ENCODE measurements around the gene LAT.
"Not testable (repeated sequence)": the region's sequence is repeated elsewhere in the genome, so short reads cannot be mapped to it uniquely, and the experiment has no call there.

LAT gene

DNA sequence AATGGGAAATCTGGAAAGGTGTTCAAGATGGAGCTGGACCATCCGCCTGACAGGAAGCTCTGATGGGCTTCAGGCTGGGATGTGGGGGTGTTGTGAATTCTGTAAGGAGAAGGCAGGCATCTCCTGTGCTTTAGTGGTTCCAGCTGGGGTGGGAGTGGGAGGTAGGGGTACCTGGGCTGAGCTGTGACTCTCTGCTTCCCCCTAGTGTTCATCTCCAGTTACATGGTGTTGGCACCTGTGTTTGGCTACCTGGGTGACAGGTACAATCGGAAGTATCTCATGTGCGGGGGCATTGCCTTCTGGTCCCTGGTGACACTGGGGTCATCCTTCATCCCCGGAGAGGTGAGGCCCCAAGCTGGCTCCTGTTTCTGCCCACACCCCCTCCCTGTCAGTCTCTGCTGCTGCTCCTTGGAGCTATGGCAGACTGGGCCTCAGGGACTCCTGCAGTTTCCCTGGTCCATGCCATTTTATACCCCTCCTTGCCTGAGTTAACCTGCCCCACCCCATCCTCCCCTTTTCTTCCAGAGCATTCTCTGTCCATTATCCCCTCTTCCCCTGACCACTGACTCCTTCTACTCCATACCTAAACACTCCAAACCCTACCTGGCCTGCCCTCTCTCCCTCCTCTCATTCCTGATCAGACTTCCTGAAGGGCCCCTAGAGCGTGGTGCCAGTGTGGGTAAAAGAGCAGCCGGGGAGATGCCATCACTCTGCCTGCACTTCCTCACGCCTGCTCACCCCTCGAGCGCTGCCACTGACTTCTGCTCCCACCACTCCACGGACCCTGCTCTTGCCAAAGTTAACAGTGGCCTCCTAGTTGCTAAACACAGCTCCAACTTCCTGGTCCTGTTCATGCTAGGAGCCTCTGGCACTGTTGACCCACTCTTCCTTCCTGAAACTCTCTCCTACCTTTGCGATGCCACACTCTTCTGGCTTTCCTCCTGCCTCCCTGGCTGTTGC lies 6.9 kb upstream of the LAT start:
- peak; percentile 23 for DNase-seq

DNA sequence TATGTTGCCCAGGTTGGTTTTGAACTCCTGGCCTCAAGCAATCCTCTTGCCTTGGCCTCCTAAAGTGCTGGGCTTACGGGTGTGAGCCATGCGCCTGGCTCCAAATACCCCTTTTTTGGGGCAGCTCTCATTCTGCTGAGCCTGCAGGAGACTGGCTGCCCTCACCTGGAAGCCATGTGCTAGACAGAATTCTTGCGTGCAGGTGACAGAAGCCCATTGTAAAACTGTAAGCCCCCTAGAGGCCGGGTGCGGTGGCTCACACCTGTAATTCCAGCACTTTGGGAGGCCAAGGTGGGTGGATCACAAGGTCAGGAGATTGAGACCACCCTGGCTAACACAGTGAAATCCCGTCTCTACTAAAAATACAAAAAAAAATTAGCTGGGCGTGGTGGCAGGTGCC lies 4.5 kb upstream of the LAT start:
- not testable (repeated sequence) for DNase-seq

DNA sequence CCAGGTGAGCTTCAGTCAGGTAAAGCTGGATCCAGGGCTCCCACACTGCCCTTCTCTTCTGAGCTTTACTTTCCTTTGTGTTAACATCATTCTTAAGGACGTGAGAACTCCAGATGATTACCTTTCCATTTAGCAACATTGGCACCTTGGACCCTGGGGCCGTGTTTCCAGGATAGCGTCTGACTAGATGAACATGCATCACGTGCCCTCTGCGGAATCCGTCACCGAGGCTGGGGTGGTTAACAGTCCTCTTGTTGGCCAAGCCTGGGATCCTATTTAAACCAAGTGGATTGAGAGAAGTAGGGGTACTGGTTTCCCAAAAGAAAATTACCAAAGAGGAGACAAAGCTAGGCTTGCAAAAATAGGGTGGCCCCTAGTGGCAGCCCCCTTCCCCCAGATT lies 3.9 kb upstream of the LAT start:
- no peak for DNase-seq

DNA sequence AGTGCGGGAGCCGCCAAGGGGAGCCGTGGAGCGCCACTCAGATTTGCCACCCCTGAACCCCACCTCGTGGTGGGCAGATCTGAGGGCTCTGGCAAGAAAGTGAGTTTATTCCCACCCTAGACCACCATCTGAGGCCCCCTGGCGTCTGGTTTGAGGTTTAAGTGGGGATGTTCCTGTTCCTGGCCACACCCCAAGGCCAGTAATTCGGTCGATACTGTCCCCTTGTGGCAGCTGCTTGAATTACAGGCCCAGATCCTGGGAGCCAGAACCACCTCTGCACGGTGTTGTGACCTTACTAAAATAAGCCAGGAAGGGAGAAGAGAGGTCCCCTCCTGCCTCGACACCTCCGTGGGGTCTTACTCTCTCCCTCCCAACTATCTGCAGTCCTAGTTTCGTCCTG lies 3.3 kb upstream of the LAT start:
- no peak for DNase-seq

DNA sequence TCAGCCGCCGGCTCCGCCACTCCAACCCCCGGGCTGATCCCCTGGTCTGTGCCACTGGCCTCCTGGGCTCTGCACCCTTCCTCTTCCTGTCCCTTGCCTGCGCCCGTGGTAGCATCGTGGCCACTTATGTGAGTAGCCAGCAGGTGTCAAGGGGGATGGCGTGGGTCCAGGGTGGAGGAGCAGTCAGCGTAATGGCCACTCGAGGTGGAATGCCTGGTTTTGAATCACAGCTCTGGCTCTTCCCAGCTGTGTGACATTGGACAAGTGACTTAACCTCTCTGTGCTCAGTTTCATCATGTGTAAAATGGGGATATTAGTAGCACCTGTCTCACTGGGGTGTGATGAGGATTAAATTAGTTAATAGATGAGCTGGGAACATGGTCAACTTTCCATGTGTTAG lies 2.4 kb upstream of the LAT start:
- DNase-seq, result no peak

DNA sequence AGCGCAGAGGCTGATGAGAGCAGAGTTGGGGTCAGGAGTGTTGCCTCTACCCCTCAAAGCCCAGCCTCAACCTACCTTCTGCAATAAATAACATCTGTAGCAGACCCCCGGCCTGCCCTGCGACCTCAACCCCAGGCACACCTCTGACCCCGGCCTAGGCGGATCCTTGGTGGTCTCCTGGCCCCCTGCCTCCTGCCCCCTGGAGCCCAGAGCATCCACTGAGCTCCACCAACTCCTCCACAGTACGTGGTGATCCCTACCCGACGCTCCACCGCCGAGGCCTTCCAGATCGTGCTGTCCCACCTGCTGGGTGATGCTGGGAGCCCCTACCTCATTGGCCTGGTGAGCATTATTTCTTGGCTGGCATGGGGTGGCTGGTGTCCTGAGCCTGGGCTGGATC lies 1.9 kb upstream of the LAT start:
- no peak for DNase-seq

DNA sequence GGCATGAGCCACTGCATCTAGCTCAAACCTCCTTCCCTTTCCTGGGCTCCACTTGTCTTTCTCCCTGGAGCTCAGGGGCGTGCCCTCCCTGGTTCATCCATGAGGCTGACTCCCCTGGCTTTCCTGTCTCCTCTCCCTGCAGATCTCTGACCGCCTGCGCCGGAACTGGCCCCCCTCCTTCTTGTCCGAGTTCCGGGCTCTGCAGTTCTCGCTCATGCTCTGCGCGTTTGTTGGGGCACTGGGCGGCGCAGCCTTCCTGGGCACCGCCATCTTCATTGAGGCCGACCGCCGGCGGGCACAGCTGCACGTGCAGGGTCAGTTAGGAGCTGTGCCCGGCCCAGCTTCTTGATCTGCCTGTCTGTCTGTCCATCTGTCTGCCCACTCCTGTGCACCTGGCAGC lies 1.2 kb upstream of the LAT start:
- DNase-seq, result no peak

DNA sequence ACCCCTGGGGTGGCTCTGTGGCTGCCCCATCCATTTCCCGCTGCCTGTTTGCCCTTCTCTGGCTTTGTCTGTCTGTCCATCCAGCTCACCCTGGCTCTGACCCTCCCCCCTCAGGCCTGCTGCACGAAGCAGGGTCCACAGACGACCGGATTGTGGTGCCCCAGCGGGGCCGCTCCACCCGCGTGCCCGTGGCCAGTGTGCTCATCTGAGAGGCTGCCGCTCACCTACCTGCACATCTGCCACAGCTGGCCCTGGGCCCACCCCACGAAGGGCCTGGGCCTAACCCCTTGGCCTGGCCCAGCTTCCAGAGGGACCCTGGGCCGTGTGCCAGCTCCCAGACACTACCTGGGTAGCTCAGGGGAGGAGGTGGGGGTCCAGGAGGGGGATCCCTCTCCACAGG lies 761 bp upstream of the LAT start:
- no peak for DNase-seq

DNA sequence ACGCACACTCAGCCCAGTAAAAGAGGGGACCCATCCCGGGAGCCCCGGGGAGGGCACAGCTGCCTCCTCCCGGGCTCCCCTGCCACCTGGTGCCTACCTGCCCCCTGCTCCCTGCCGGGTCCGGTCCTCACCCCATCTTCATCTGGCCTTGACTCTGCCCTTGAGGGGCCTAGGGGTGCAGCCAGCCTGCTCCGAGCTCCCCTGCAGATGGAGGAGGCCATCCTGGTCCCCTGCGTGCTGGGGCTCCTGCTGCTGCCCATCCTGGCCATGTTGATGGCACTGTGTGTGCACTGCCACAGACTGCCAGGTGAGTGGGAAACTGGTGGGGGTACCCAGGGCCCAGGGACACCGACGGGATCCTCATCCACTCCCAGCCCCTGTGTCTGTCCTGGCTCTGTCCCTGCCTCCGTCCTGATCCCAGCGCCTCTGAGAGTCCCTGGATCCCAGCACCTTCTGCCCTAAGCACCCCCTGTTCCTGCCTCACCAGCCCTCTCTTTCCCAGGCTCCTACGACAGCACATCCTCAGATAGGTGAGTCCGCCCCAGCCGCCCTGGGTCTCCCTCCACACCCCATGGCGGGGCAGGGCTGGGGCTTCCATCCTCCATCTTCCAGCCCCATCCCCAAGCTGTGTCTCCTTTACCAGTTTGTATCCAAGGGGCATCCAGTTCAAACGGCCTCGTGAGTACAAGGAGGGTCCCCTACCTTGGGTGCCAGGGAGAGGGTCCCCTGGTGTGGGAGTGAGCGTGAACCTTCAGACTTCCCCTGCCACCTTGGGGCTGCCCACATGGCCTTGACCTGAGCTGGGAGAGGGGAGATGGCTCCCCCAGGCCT lies 574 bp downstream of the LAT start:
- no peak for DNase-seq

DNA sequence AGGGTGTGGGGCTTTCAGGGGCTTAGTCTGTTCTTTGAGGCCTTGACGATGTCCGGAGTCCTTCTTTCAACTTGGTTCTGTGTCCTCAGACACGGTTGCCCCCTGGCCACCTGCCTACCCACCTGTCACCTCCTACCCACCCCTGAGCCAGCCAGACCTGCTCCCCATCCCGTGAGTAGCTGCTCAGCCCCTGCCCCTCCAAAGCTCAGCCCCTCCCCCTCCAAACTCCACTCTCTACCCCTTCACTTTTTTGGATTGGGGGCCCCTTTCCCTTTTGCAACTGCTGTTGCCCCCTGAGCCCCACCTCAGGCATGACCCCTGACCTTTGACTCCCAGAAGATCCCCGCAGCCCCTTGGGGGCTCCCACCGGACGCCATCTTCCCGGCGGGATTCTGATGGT lies 1.2 kb downstream of the LAT start:
- no peak for DNase-seq

DNA sequence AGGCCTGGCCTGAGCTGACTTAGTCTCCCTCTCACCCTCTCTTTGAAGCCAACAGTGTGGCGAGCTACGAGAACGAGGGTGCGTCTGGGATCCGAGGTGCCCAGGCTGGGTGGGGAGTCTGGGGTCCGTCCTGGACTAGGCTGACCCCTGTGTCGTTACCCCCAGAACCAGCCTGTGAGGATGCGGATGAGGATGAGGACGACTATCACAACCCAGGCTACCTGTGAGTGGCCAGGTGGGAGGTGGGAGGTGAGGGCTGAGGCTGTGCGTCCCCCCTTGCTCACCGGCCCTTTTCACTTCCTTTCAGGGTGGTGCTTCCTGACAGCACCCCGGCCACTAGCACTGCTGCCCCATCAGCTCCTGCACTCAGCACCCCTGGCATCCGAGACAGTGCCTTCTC lies 1.6 kb downstream of the LAT start:
- no peak for DNase-seq

DNA sequence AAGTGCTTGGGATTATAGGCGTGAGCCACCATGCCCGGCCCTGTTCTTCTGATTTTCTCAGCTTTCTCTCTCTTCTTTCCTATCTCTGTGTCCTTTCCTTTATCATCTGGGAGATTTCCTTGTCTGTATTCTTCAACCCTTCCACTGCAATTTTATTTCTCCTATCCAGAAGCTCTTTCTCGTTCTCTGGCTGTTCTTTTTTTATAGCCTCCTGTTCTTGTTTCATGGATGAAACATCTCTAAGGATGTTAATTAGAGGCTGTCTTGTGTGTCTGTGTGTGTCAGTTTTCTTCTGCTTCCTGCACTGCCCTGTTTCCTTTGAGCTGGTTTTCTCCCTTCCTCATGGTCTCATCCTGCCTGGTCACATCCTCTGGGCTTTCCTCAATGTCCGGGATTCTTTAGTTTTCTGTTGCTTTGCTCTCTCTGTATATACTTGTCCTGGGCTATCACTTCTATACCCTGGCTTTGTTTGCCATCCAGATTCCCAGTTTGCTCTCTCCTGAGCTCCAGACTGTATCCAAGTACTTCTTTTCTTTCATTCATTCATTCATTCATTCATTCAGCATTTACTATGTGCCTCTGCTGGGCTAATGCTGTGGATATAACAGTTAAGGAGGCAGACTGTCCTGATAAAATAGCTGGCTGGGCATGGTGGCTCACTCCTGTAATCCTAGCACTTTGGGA lies 2.5 kb downstream of the LAT start:
- no peak for DNase-seq

DNA sequence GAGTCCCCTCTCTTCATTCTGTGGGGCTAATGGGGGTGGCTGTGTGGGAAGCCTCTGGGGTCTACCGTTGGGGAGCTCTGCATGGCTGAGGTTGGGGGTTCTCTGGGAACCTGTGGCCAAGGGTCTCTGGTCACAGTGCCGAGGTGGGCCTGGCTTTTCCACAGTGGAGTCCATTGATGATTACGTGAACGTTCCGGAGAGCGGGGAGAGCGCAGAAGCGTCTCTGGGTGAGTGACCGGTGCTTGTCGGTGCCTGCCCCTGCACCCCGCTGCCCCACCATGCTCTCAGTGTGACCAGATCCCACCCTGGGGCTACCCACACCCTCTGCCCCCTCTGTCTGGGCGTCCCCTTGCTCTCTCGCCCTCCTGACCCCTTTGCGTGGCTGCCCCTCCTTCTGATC lies 4.5 kb downstream of the LAT start:
- no peak for DNase-seq

DNA sequence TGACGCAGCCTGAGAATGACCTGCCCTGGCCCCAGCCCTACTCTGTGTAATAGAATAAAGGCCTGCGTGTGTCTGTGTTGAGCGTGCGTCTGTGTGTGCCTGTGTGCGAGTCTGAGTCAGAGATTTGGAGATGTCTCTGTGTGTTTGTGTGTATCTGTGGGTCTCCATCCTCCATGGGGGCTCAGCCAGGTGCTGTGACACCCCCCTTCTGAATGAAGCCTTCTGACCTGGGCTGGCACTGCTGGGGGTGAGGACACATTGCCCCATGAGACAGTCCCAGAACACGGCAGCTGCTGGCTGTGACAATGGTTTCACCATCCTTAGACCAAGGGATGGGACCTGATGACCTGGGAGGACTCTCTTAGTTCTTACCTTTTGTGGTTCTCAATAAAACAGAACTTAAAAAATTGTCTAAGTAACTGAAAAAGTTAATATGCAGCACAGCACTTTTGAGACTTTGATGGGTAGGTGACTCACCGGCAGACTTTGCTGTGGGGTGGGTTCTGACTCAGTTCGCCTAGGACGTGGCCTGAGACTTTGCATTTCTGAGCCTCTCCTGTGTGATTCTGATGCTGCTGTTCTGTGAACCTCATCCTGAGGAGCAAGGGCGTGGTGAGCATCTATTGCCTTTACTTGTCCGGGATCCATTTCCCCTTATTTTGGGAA lies 5.7 kb downstream of the LAT start:
- DNase-seq, result no peak

DNA sequence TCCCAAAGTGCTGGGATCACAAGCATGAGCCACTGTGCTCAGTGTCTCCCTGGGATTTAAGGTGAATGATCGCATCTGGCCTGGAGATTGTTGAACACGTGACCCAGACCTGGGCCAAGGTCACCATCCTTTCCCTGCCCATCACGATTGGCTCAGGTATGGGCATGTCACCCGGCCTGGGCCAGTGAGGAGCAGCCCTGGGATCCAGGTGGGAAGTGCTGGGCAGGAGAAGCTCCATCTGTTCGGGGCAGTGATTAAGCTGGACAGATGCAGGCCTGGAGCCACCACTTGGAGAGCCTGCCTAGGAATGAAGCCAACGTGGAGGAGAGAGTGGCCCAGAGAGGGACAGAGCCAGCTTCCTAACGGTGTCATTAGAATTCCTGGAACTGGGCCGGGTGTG lies 6.8 kb downstream of the LAT start:
- DNase-seq, result no peak

DNA sequence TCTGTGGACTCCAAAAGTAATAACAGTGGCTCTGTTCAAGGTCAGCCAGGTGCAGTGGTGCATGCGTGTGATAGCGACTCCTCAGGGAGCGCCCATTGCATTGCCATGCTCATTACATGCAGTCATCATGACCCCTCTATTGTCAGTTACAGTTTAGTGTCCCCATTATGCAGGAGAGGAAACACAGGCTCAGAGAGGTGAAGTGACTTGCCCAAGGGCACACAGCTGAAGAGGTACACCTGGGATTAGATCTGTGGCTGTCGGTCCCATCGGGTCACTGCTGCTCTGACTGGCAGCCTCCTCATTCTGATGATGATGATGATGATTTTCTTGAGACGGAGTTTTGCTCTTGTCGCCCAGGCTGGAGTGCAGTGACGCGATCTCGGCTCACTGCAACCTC lies 7.6 kb downstream of the LAT start:
- no peak for DNase-seq

DNA sequence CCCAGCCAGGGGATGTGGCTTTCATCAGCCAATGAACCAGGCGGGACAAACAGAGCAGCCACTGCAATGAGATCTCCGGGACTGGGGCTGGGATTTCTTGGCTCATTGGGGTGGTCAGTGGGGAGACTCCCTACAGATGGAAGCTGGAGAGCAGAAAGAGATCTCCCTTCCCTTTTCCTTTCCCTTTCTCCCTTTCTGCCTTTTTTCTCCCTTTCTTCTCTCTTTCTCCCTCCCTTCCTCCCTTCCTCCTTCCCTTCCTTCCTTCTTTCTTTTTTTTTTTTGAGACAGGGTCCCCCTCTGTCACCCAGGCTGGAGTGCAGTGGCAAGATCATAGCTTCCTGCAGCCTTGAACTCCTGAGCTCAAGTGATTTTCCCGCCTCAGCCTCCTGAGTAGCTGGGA lies 14.0 kb downstream of the LAT start:
- DNase-seq, result no peak

DNA sequence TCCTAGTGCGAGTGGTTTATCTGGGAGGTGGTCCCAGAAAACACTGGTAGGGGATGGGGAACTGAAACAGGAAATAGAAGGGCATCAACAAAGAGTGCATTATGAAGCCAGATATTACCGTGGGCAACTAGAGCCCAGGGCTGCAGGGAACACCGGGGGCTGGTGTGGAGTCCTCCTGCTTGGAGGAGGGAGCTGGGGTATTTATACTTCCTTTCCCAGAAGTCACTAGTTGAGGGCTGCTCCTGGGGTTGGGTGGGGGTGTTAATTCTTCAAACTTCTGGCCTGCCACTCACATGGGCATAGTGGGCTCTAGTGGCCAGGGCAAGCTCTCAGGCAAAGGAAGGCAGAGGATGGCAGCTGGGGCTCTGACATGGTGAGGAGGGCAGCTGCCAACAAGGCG lies 14.7 kb downstream of the LAT start:
- no peak for DNase-seq

DNA sequence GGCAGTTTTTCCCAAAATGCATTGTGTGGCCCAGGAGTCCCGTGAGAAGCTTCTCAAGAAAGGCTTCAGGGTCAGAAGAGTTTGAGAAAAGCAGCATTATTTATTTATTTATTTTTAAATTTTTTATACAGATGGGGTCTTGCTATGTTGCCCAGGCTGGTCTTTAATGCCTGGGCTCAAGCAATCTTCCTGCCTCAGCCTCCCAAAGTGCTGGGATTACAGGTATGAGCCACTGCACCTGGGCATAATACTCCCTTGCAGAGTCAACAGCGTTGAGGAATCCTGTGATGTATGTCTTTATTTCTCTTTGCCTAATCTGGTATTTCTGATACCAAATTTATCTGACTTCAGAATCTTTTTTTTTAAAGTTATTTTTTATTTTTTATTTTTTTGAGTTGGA lies 15.2 kb downstream of the LAT start:
- DNase-seq, result no peak

DNA sequence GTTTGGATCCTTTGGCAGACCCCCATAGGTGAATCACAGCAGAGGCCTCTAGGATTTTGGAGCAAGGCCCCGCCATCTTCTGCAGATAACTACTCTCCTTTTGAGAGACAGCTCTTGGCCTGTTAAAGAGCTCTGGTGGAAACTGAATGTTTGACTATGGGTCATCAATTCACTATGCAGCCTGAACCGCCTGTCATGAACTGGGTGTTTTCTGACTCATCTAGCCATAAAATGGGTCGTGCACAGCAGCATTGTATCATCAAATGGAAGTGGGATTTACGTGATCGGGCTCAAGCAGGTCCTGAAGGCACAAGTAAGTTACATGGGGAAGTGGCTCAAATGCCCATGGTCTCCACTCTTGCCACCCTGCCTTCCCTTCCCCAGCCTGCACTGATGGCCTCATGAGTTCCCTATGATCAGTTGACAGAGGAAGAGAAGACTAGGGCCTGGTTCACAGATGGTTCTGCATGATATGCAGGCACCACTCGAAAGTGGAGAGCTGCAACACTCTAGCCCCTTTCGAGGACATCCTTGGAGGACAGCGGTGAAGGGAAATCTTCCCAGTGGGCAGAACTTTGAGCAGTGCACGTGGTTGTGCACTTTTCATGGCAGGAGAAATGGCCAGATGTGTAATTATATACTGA lies 19.8 kb downstream of the LAT start:
- DNase-seq, result not testable (repeated sequence)

DNA sequence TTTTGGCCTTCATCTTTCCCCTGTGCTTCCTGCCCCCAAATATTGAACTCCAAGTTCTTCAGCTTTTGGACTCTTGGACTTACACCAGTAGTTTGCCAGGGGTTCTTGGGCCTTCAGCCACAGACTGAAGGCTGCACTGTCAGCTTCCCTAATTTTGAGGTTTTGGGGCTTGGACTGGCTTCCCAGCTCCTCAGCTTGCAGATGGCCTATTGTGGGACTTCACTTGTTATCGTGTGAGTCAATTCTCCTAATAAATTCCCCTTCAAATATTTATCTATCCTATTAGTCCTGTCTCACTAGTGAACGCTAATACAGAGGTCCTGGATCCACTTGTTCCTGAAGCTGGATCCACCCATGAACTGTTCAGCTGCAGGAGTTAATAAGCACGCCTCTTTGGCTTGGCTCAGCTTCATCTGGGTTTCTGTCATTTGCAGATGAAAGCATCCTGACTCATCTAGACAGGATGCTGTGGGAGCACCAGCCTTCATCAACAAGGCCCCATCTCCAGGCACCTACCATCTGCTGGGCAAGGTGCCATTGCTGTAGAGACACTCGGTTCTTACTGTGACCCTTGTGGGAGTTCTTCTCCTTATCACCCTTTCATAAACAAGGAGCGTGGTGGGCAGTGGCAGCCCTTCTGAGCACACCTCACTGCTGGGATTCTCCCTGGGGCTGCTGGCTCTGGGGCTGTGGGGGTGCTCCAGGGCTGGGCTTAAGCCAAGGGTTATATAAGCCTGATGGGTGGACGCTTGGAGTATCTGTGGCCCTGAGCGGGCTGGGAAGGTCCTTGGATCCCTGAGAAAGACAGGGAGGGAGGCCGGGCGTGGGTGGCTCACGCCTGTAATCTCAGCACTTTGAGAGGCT lies 23.1 kb downstream of the LAT start:
- no peak for DNase-seq

Data from NCI-H1092 treated with DMSO at 0.1 percent for 48 hours (cell line).